Astrocyte of the spinal cord (primary cell): ENCODE results near the gene CEP70.

Source experiments
- DNase-seq: peaks from one replicate; pipeline ENCODE4 v3.0.0; 2011; ENCODE audit warnings: low read depth, low spot score
- H3K4me3 ChIP-seq: 2 replicates; pipeline ENCODE4 v1.5.1; 2011; ENCODE audit warnings: low read depth, mild to moderate bottlenecking, low read length, moderate library complexity
- CTCF ChIP-seq: IDR thresholded peaks from 2 replicates; pipeline ENCODE4 v1.5.1; 2012; ENCODE audit warnings: low read depth, mild to moderate bottlenecking, low read length, inconsistent platforms
- in situ Hi-C: cut with HindIII; loops from 2 replicates; pipeline ENCODE4 v1.10.0; 2017; ENCODE audit warnings: low sequenced_read_pairs

The CEP70 gene

GRCh38 chr3:138461896-138462295 is 132.2 kb downstream of the CEP70 start:
- H3K4me3 ChIP-seq = no peak overlapping the region
- in situ Hi-C loops = no loop called here
- no peak for TF ChIP-seq CTCF
- no peak for DNase-seq

- DNase-seq = no peak
- no peak for TF ChIP-seq CTCF
- in situ Hi-C loops = no loop called here
- no peak overlapping the region for H3K4me3 ChIP-seq
Observed at GRCh38 chr3:138461246-138461645, 132.8 kb downstream of the CEP70 start.

GRCh38 chr3:138460536-138461205 is 133.4 kb downstream of the CEP70 start:
- no peak for TF ChIP-seq CTCF
- no peak for DNase-seq
- no peak overlapping the region for H3K4me3 ChIP-seq
- in situ Hi-C loops = no loop called here

GRCh38 chr3:138459619-138460535 is 134.2 kb downstream of the CEP70 start:
- DNase-seq = no peak
- in situ Hi-C loops = no loop called here
- H3K4me3 ChIP-seq = no peak overlapping the region
- no peak for TF ChIP-seq CTCF

- TF ChIP-seq CTCF = no peak
- DNase-seq = no peak
- in situ Hi-C loops = no loop called here
- H3K4me3 ChIP-seq = no peak overlapping the region
Observed at GRCh38 chr3:138458774-138459499, 135.1 kb downstream of the CEP70 start.
